Ascending aorta (tissue), 2 donors: Measurements from ENCODE around the gene ASRGL1. TPM values are rescaled to one million over a fixed set of nuclear protein-coding genes. Genes with fewer than 3 reads are reported as not detected.
"Not testable (repeated sequence)": the region's sequence is repeated elsewhere in the genome, so short reads cannot be mapped to it uniquely, and the experiment has no call there.

Source experiments
- DNase-seq, 2 donors: peaks; one replicate each; pipeline ENCODE4 v3.0.0-alpha.2; 2019; ENCODE audit warnings: low spot score in 2 of 2
- H3K27ac ChIP-seq, 2 donors: fragments of 200-600 bp; sonication (generic); one replicate each; pipeline ENCODE4 v1.5.1; 2016 to 2017; ENCODE audit warnings: mild to moderate bottlenecking in 1 of 2
- H3K27me3 ChIP-seq: fragments of 200-600 bp; sonication (generic); one replicate; pipeline ENCODE4 v1.5.1; 2017
- H3K36me3 ChIP-seq, 2 donors: fragments of 200-600 bp; sonication (generic); one replicate each; pipeline ENCODE4 v1.5.1; 2016
- H3K4me1 ChIP-seq, 2 donors: fragments of 200-600 bp; sonication (generic); one replicate each; pipeline ENCODE4 v1.5.1; 2016 to 2017; ENCODE audit warnings: mild to moderate bottlenecking in 1 of 2
- H3K4me3 ChIP-seq, 2 donors: fragments of 200-600 bp; sonication (generic); one replicate each; pipeline ENCODE4 v1.5.1; 2016 to 2017; ENCODE audit warnings: mild to moderate bottlenecking in 1 of 2
- H3K9me3 ChIP-seq, 2 donors: fragments of 200-600 bp; sonication (generic); one replicate each; pipeline ENCODE4 v1.5.1; 2016
- intact Hi-C: fragments of 100-400 bp; cut with DNase I; formaldehyde crosslinking; loops from one replicate; pipeline ENCODE4 v1.15.1; 2023
- total RNA-seq: library from RNA; depleted of rRNA; stranded (reverse); fragments of >200 nt; gene quantifications from one replicate; pipeline ENCODE4 v1.1.0, GENCODE V29; 2016
- TF ChIP-seq, protein P1 (sequence below), 3 experiments: fragments of 200-600 bp in 2 of 3; fragments of 450-650 bp in 1 of 3; sonication (generic) in 2 of 3; IDR thresholded peaks; one replicate each; pipeline ENCODE4 v1.5.1; 2016 to 2019; ENCODE audit warnings: antibody characterized with exemption in 3 of 3, mild to moderate bottlenecking in 1 of 3, moderate library complexity in 1 of 3

The ASRGL1 gene
- total RNA-seq, 1 donor from 2014 or later, result 69.8 TPM

GRCh38 chr11:62309991-62310390, 27.3 kb upstream of the ASRGL1 start:
- intact Hi-C loops, result loop anchor here (5.0 kb wide), 1 partner anchor 513 kb away; no protein-coding TSS in a partner anchor
- no peaks in the 10 kb centered on the region for H3K4me1 ChIP-seq
- no peaks in the 10 kb centered on the region for H3K36me3 ChIP-seq
- H3K9me3 ChIP-seq, result no peaks in the 10 kb centered on the region
- no peak overlapping the region for H3K4me3 ChIP-seq
- TF ChIP-seq, protein P1, sequence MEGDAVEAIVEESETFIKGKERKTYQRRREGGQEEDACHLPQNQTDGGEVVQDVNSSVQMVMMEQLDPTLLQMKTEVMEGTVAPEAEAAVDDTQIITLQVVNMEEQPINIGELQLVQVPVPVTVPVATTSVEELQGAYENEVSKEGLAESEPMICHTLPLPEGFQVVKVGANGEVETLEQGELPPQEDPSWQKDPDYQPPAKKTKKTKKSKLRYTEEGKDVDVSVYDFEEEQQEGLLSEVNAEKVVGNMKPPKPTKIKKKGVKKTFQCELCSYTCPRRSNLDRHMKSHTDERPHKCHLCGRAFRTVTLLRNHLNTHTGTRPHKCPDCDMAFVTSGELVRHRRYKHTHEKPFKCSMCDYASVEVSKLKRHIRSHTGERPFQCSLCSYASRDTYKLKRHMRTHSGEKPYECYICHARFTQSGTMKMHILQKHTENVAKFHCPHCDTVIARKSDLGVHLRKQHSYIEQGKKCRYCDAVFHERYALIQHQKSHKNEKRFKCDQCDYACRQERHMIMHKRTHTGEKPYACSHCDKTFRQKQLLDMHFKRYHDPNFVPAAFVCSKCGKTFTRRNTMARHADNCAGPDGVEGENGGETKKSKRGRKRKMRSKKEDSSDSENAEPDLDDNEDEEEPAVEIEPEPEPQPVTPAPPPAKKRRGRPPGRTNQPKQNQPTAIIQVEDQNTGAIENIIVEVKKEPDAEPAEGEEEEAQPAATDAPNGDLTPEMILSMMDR (IDR thresholded peaks at IDR 0.05), result no peak
- H3K27me3 ChIP-seq, result no peaks in the 10 kb centered on the region
- no peak overlapping the region for H3K27ac ChIP-seq
- no peak for DNase-seq

- no peaks in the 10 kb centered on the region for H3K27me3 ChIP-seq
- no peaks in the 10 kb centered on the region for H3K4me1 ChIP-seq
- no peak overlapping the region for H3K4me3 ChIP-seq
- TF ChIP-seq, protein P1 (IDR thresholded peaks at IDR 0.05), result no peak
- no peak for DNase-seq
- no peak overlapping the region for H3K27ac ChIP-seq
- intact Hi-C loops, result no loop called here
- no peaks in the 10 kb centered on the region for H3K36me3 ChIP-seq
- H3K9me3 ChIP-seq, result no peaks in the 10 kb centered on the region
Observed at GRCh38 chr11:62315431-62315830, 21.8 kb upstream of the ASRGL1 start.

DNA sequence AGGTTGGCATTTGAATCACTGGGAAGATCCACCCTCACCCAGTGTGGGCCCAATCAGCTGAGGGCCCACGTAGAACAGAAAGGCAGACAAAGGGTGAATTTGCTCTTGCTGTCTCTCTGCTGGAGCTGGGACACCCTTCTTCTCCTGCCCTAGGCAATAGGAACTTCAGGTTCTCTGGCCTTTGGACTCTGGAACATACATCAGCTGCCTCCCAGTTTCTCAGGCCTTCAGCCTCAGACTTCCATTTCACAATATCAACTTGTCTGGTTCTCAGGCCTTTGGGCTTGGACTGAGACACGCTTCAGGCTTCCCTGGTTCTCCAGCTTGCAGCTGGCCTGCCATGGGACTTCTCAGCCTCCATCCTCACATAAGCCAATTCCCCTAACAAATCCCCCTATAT, 14.7 kb upstream of the ASRGL1 start:
- no peak for DNase-seq
- intact Hi-C loops, result no loop called here
- TF ChIP-seq, protein P1 (IDR thresholded peaks at IDR 0.05), result no peak
- H3K9me3 ChIP-seq, result no peaks in the 10 kb centered on the region
- no peaks in the 10 kb centered on the region for H3K4me1 ChIP-seq
- H3K36me3 ChIP-seq, result no peaks in the 10 kb centered on the region
- no peaks in the 10 kb centered on the region for H3K27me3 ChIP-seq
- H3K4me3 ChIP-seq, result no peak overlapping the region
- no peak overlapping the region for H3K27ac ChIP-seq

GRCh38 chr11:62324731-62325556, 12.3 kb upstream of the ASRGL1 start:
- H3K27me3 ChIP-seq, result no peaks in the 10 kb centered on the region
- no peak overlapping the region for H3K4me3 ChIP-seq
- intact Hi-C loops, result no loop called here
- H3K36me3 ChIP-seq, result no peaks in the 10 kb centered on the region
- TF ChIP-seq, protein P1 (IDR thresholded peaks at IDR 0.05), result peak; percentile 25 to 45 (median 32)
- no peaks in the 10 kb centered on the region for H3K9me3 ChIP-seq
- no peak overlapping the region for H3K27ac ChIP-seq
- no peaks in the 10 kb centered on the region for H3K4me1 ChIP-seq
- DNase-seq, result no peak

DNA sequence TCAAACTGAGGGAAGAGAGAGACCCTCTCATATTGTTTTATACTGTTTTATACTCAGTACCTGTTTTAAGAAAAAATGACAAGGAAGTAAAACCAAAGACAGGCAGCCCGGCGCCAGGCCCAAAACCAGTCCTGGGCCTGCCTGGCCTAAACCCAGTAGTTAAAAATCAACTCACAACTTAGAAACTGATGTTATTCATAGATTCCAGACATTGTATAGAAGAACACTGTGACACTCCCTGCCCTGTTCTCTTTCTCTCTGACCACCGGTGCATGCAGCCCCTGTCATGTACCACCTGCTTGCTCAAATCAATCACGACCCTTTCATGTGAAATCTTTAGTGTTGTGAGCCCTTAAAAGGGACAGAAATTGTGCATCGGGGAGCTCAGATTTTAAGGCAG, 11.5 kb upstream of the ASRGL1 start:
- intact Hi-C loops, H3K4me1 ChIP-seq, H3K36me3 ChIP-seq, H3K27me3 ChIP-seq, H3K9me3 ChIP-seq, H3K4me3 ChIP-seq, DNase-seq, H3K27ac ChIP-seq: not testable (repeated sequence)

DNA sequence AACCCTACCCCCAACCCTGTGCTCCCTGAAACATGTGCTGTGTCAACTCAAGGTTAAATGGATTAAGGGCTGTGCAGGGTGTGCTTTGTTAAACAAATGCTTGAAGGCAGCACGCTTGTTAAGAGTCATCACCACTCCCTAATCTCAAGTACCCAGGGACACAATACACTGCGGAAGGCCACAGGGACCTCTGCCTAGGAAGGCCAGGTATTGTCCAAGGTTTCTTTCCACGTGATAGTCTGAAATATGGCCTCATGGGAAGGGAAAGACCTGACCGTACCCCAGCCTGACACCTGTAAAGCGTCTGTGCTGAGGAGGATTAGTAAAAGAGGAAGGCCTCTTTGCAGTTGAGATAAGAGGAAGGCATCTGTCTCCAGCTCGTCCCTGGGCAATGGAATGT, 10.5 kb upstream of the ASRGL1 start:
- H3K27me3 ChIP-seq, H3K9me3 ChIP-seq, H3K4me1 ChIP-seq, DNase-seq, H3K36me3 ChIP-seq, H3K27ac ChIP-seq, intact Hi-C loops, H3K4me3 ChIP-seq: not testable (repeated sequence)

- H3K4me1 ChIP-seq, DNase-seq, H3K36me3 ChIP-seq, intact Hi-C loops, H3K4me3 ChIP-seq, H3K27ac ChIP-seq, H3K9me3 ChIP-seq, H3K27me3 ChIP-seq: not testable (repeated sequence)
Observed at GRCh38 chr11:62327541-62327940, 9.7 kb upstream of the ASRGL1 start.

DNA sequence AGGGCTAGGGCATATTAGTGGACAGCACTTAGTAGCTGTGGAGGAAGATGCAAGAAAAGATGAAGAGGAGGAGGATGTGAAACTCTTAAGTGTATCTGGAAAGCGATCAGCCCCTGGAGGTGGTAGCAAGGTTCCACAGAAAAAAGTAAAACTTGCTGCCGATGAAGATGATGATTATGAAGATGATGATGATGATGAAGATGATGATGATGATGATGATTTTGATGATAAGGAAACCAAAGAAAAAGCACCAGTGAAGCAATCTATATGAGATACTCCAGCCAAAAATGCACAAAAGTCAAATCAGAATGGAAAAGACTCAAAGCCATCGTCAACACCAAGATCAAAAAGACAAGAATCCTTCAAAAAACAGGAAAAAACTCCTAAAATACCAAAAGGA, 6.0 kb upstream of the ASRGL1 start:
- H3K4me1 ChIP-seq, intact Hi-C loops, H3K27ac ChIP-seq: not testable (repeated sequence)

More for the DNA sequence above, 6.0 kb upstream of the ASRGL1 start:
- H3K36me3 ChIP-seq, DNase-seq, H3K9me3 ChIP-seq, H3K27me3 ChIP-seq, H3K4me3 ChIP-seq: not testable (repeated sequence)
